Measurements from ENCODE around the gene ADI1.

ADI1 gene

DNA sequence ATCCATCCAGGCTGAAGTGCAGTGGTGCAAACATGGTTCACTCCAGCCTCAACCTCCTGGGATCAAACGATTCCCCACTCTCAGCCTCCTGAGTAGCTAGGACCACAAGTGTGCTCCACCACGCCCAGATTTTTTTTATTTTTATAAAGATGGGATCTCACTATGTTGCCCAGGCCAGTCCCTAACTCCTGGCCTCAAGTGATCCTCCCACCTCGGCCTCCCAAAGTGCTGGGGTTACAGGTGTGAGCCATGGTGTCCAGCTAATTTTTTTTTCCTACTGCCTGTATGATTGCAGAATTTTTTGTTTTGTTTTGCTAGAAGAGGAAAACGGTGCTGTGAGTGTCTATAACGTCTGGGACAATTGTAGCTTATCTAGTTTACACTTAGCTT, 38.3 kb downstream of the ADI1 start:
- H3K9ac ChIP-seq, result no peak overlapping the region

DNA sequence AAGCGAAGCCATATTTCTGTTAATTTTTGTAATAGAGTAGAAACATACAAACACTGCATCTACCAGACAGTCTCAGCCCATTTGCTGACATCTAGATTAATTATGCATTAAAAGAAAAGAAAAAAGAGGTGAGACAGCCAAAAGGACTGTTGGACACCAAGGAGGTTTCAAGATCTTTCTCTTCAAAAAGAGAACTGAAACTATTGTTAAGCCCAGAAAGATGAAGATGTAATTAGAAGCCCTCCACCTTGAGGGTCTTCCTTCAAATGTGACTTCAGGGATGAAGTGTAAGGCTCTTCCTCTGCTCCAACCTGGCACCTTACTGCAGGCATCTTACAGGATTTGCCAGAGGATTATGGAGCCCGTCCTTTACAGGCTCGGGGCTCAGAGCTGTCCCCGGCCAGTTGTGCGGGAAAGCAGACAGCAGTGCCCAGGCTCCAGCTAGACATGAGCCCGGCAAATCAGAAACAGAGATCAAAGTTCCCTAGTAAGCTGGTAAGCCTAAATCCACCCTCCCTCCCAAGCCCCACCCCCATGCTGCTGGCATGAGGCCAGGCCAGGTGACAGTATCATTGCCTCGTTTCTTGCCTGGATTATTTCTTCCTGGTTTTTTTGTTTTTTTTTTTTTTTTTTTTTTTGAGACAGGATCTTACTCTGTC, 38.9 kb downstream of the ADI1 start:
- peaks cover 6 to 50% (median 38%) of the 10 kb centered on the region in 10 experiments for H3K4me1 ChIP-seq
- TF ChIP-seq Cebpa-rat (IDR thresholded peaks at IDR 0.05), result no peak
- peak overlapping the region in 9 of 11 experiments; percentile 27 to 85 (median 69); a peak in 17 of 22 replicates for H3K4me2 ChIP-seq
- H3K9ac ChIP-seq, result no peak overlapping the region
- no peaks in the 10 kb centered on the region for H3K27me3 ChIP-seq
- H3K9me3 ChIP-seq (replicated peaks in 1 of 11), result peaks cover 0 to 7% (median 0%) of the 10 kb centered on the region in 11 experiments; a peak in 2 of 22 replicates
- no peak overlapping the region for H3K4me3 ChIP-seq
- H3K27ac ChIP-seq, result peak overlapping the region in 4 of 11 experiments; percentile 30 to 47 (median 40); a peak in 4 of 22 replicates
- H4K20me1 ChIP-seq, result peaks cover 0 to 28% (median 0%) of the 10 kb centered on the region in 11 experiments; a peak in 7 of 22 replicates
- H3K36me3 ChIP-seq, result peaks cover 13 to 41% (median 26%) of the 10 kb centered on the region in 11 experiments

More for the DNA sequence above, 38.3 kb downstream of the ADI1 start:
- Histone ChIP-seq H3K36me3 (peaks cover 14 to 40% (median 25%) of the 10 kb centered on the region in 11 experiments), H3K4me2 (peak overlapping the region in 10 of 11 experiments; percentile 9 to 85 (median 68); a peak in 17 of 22 replicates), H4K20me1 (peaks cover 0 to 28% (median 0%) of the 10 kb centered on the region in 11 experiments; a peak in 7 of 22 replicates), H3K4me3 (no peak overlapping the region), H3K27me3 (no peaks in the 10 kb centered on the region), H3K27ac (no peak overlapping the region), H3K4me1 (peaks cover 6 to 50% (median 38%) of the 10 kb centered on the region in 10 experiments), H3K9me3 (replicated peaks in 1 of 11) (peaks cover 0 to 7% (median 0%) of the 10 kb centered on the region in 11 experiments; a peak in 2 of 22 replicates)
- no peak for TF ChIP-seq Cebpa-rat (IDR thresholded peaks at IDR 0.05)

DNA sequence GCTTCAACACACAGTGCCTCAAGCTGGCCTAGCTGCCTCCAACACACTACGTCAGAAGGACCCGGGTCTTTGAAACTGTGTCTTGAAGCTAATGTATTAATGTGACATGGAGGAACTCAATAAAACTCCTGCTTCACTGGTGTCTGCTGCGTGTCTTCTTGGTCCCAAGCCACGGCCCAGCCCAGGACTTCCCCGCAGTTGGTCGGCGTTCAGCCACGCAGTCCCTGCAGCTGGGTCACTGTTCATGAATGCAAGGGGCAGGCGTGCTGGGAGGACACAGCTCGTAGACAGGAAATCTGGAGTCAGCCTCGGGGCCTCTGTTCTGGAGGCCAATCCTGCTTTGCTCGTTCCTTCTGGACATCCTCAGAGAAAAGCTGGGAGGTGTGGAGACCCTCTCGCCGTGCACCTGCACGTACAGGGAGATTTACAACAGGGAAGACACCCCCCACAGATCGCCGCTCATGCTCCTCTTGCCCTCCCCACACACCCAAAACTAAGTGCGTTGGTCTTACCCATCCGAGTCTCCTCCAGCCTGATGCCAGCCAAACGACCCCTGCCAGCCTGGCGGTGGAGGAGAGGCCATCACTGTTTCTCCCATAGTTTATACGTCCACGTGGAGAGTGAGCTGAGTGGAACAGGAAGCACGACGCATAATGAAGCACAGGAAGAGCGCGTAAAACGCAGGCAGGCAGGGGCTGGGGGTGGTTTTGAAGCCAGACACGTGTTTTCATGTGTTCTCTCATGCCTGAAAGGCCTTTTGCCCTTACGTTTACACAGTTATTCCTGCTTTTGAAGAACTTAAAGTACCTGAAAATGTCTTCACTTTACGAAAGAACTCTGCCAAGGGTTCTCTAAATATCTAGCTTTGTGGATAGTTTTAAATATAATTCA, 39.7 kb downstream of the ADI1 start:
- Histone ChIP-seq H3K9me3 (replicated peaks in 1 of 11) (peaks cover 0 to 7% (median 0%) of the 10 kb centered on the region in 11 experiments; a peak in 2 of 22 replicates), H3K36me3 (peaks cover 13 to 47% (median 26%) of the 10 kb centered on the region in 11 experiments), H3K4me2 (peak overlapping the region; percentile 27 to 85 (median 66); a peak in 21 of 22 replicates), H3K9ac (no peak overlapping the region), H3K27ac (peak overlapping the region in 6 of 11 experiments; percentile 15 to 47 (median 35); a peak in 7 of 22 replicates), H3K4me1 (peaks cover 6 to 50% (median 38%) of the 10 kb centered on the region in 10 experiments), H3K4me3 (no peak overlapping the region), H4K20me1 (peaks cover 0 to 28% (median 0%) of the 10 kb centered on the region in 11 experiments; a peak in 7 of 22 replicates), H3K27me3 (no peaks in the 10 kb centered on the region)
- TF ChIP-seq Cebpa-rat (IDR thresholded peaks at IDR 0.05), result no peak

DNA sequence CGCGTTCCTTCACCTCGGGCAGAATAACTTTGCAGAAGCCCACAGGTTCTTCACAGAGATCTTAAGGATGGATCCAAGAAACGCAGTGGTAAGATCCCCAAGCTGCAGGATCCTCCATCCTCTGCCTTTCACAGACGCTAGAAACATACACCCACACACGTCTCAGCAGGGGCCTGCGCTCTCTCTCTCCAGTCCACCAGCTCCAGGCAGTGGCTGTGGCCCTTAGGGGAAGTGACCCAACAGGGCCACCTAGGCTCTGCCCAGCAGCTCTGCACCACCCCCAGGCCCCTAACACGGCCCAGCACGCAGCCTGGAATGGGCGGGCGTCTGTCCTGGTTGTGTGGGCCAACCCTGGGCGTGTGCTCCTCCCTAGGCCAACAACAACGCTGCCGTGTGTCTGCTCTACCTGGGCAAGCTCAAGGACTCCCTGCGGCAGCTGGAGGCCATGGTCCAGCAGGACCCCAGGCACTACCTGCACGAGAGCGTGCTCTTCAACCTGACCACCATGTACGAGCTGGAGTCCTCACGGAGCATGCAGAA, 40.4 kb downstream of the ADI1 start:
- no peak overlapping the region for H3K9ac ChIP-seq
- H3K4me1 ChIP-seq, result peaks cover 6 to 50% (median 38%) of the 10 kb centered on the region in 10 experiments
- H3K4me3 ChIP-seq, result no peak overlapping the region

DNA sequence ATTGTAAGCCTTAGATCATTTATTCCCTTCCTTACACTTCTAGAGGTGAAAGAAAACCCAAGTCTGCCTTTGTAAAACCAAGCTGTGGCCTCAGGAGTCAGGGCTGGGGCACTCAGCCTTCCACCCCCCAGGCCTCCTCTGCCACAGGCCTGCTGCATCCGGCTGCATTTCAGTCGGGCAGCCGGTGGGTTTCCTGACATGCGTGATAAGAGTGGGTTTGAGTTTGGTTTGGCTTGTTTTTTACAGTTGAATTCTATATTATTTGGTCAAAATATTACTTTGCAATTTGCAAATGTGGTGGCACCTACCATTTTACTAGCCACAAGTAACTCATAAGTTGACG, 42.4 kb downstream of the ADI1 start:
- Histone ChIP-seq H3K4me2 (peak overlapping the region in 4 of 11 experiments; percentile 11 to 34 (median 22); a peak in 4 of 22 replicates), H3K9ac (no peak overlapping the region), H3K36me3 (peaks cover 19 to 67% (median 38%) of the 10 kb centered on the region in 11 experiments), H3K4me3 (no peak overlapping the region), H3K4me1 (peaks cover 6 to 39% (median 29%) of the 10 kb centered on the region in 10 experiments), H3K9me3 (replicated peaks in 1 of 11) (peaks cover 0 to 7% (median 0%) of the 10 kb centered on the region in 11 experiments; a peak in 2 of 22 replicates), H4K20me1 (peaks cover 0 to 3% (median under 1%) of the 10 kb centered on the region in 11 experiments; a peak in 7 of 22 replicates), H3K27ac (no peak overlapping the region), H3K27me3 (no peaks in the 10 kb centered on the region)
- TF ChIP-seq Cebpa-rat (IDR thresholded peaks at IDR 0.05), result no peak

More for the DNA sequence above, 40.4 kb downstream of the ADI1 start:
- Histone ChIP-seq H3K27ac (no peak overlapping the region; a peak in 1 of 22 replicates), H3K36me3 (peaks cover 14 to 48% (median 26%) of the 10 kb centered on the region in 11 experiments), H4K20me1 (peaks cover 0 to 21% (median 0%) of the 10 kb centered on the region in 11 experiments; a peak in 7 of 22 replicates), H3K27me3 (no peaks in the 10 kb centered on the region), H3K4me2 (no peak overlapping the region), H3K9me3 (replicated peaks in 1 of 11) (peaks cover 0 to 7% (median 0%) of the 10 kb centered on the region in 11 experiments; a peak in 2 of 22 replicates)
- TF ChIP-seq Cebpa-rat (IDR thresholded peaks at IDR 0.05), result no peak

DNA sequence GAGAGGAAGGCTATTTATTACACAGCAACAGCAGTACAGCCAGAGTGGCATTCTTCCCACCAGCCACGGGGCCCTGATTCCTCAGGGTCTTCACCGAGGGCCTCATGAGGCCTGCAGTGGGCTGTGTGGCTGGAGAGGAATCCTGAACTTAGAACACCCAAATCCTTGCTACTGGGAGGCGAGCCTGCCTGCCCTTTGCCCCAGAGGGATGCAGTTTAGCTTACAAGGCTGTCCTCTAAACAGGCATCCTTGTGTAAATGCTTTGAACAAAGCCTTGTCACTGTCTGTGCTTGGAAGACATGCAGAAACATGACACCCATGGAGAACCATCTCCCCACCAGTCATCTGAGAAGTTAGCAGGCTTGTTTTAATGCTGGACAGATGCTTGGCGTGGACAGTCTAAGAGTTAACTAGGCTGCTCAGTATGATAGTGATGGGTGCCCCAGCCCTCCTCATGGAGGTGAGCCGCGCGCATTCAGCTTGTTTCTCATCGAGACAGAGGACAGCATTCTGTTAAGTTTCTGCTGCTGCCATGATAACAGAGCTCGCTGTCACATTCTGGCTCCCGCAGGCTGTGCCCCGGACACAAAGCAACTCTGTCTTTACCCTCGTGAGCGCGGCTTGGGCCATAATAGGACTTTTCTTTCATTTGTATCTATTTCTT, 42.9 kb downstream of the ADI1 start:
- no peaks in the 10 kb centered on the region for H3K27me3 ChIP-seq
- no peak for TF ChIP-seq Cebpa-rat (IDR thresholded peaks at IDR 0.05)

DNA sequence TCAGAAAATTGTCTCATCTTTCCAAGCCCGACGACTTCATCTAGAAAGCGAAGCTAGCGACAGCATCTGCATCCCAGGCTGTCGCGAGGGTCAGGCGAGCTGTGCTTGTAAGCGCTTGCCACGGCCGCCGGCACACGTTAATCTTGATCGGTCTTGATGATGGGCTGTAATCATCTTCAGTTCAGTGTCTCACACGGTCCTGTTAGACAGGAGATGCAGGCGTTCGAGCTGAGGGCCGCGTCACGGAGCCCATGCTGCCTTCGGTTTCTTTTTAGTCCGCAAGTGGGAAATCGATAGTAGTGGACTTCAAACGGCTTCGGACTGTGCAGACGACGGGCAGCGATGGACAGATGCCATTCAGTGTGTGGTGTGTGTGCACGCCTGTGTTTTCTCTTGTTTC, 43.6 kb downstream of the ADI1 start:
- H3K27ac ChIP-seq, result no peak overlapping the region
- peaks cover 6 to 27% (median 18%) of the 10 kb centered on the region in 10 experiments for H3K4me1 ChIP-seq
- no peak for TF ChIP-seq Cebpa-rat (IDR thresholded peaks at IDR 0.05)
- no peaks in the 10 kb centered on the region for H3K27me3 ChIP-seq
- peaks cover 0 to 7% (median 0%) of the 10 kb centered on the region in 11 experiments; a peak in 2 of 22 replicates for H3K9me3 ChIP-seq (replicated peaks in 1 of 11)
- H3K9ac ChIP-seq, result no peak overlapping the region
- H4K20me1 ChIP-seq, result peaks cover 0 to 4% (median 0%) of the 10 kb centered on the region in 11 experiments; a peak in 5 of 22 replicates
- H3K4me2 ChIP-seq, result no peak overlapping the region
- no peak overlapping the region for H3K4me3 ChIP-seq
- peaks cover 19 to 79% (median 46%) of the 10 kb centered on the region in 11 experiments for H3K36me3 ChIP-seq

More for the DNA sequence above, 42.9 kb downstream of the ADI1 start:
- Histone ChIP-seq H3K9ac (no peak overlapping the region), H4K20me1 (peaks cover 0 to 4% (median 0%) of the 10 kb centered on the region in 11 experiments; a peak in 5 of 22 replicates), H3K4me1 (peaks cover 6 to 34% (median 24%) of the 10 kb centered on the region in 10 experiments), H3K4me3 (no peak overlapping the region), H3K36me3 (peaks cover 19 to 72% (median 43%) of the 10 kb centered on the region in 11 experiments), H3K4me2 (peak overlapping the region in 4 of 11 experiments; percentile 11 to 34 (median 22); a peak in 4 of 22 replicates), H3K27ac (no peak overlapping the region), H3K9me3 (replicated peaks in 1 of 11) (peaks cover 0 to 7% (median 0%) of the 10 kb centered on the region in 11 experiments; a peak in 2 of 22 replicates)

DNA sequence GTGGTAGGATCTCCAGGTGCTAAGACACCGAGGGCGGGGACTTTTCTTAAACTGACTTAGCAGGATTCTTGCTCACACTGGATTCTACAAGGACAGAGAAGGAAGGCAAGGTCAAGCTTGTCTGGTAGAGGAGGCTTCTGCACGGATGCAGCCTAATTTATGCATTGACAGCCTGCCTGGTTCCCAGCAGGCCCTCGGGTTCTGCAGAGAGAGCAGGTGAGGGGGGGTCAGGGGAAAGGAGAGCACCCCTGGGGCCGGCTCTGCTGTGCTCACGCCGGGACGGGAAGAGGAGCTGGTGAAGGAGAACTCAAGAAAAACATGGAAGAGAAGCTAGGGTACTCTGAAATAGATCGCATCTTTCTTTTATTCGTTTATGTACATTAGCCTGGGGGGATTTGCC, 46.4 kb downstream of the ADI1 start:
- no peak overlapping the region for H3K4me3 ChIP-seq
- TF ChIP-seq Cebpa-rat (IDR thresholded peaks at IDR 0.05), result no peak
- H3K9ac ChIP-seq, result no peak overlapping the region
- peaks cover 0 to 9% (median 0%) of the 10 kb centered on the region in 11 experiments; a peak in 5 of 22 replicates for H4K20me1 ChIP-seq
- no peak overlapping the region for H3K4me2 ChIP-seq
- H3K36me3 ChIP-seq, result peaks cover 5 to 88% (median 52%) of the 10 kb centered on the region in 11 experiments; a peak in 21 of 22 replicates
- no peaks in the 10 kb centered on the region for H3K9me3 ChIP-seq (replicated peaks in 1 of 11)
- no peak overlapping the region for H3K27ac ChIP-seq
- H3K27me3 ChIP-seq, result no peaks in the 10 kb centered on the region
- H3K4me1 ChIP-seq, result peaks cover 0 to 11% (median 0%) of the 10 kb centered on the region in 10 experiments; a peak in 9 of 20 replicates

All from BLaER1 treated with 17β-estradiol and CSF1 and Interleukin-3, amounts not matched to agents 10 nM and 100 nM (cell line).